HG02943 (cell line): ENCODE measurements around the gene CENPX.

ENCODE experiments used
- ATAC-seq: cut with Tn5 transposase; IDR thresholded peaks from one replicate; pipeline ENCODE4 v1.9.1; 2021; ENCODE audit warnings: mild to moderate bottlenecking, low read depth, moderate library complexity; ENCODE audit not compliant: unreplicated experiment

CENPX gene

GRCh38 chr17:82014432-82014831, 8.2 kb downstream of the CENPX start:
- no peak for ATAC-seq

- no peak for ATAC-seq
Measured at GRCh38 chr17:82013772-82014321, 8.8 kb downstream of the CENPX start.

DNA sequence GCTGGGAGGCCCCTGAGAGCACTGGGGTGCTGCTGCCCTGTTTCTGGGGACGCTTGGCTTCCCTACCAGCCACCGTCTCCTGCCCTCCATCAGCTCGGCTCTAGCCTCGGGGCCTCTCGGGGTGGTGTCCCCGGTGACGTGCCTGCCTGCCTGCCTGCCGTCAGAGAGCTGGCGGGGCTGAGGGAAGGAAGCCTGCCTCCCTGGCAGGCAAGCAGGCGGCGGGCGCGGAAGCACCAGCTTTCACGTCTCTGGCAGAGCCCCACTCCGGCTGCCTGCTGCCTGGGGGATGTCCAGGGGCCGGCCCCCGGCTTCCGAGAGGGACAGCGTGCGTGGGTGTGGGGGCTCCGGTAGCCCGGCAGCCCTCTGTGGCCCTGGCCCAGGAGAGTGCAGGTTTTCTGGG, 9.3 kb downstream of the CENPX start:
- ATAC-seq, result no peak

DNA sequence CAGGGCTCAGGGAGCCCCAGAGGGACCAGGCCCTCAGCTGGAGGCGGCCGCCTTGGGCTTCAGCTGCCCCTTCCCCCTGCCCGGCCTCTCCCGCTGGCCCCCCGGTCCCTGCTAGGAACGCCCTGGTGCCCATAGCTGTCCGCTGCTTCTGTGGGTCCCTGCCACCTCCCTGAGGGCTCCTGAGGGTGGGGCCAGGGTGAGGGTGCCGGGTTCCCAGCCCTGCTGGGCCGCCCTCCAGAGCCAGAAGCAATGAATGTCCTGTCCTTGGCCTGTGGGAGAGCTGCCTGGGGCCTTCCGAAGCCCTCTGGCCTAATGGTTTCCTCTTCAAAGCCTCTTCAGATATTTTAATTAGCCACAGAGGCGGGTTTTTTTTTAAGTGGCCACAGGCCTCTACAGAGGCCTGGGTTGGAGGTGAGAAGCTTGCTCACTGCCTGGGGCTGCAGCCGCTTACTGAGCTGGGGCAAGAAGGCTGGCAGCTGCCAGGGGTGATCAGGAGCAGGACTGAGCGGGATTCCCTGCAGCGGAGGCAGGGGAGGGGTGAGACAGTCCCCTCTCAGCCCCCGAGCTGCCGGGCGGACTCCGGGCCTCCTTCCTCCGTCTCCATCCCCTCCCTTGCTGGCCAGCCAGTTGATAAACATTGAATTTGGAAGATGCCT, 9.9 kb downstream of the CENPX start:
- no peak for ATAC-seq

DNA sequence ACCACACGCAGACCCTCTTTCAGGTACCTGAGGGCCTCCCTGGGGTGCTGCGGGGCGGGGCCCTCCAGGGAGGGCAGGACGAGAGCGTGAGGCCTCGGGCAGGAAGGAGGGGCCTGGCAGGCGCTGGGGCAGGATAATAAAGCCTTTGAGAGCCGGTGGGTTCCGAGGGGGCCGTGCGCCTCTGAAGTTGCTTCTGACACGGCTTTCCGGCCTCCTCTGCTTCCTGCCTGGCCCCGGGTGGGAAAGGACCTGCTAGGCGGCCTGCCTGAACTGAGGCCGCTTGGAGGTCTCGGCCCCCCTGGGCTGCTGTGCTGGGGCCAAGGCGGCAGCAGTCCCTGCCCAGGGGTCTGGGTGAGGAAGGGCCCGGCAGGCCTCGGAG, 10.4 kb downstream of the CENPX start:
- ATAC-seq, result no peak

GRCh38 chr17:82011617-82012187, 11.0 kb downstream of the CENPX start:
- no peak for ATAC-seq

DNA sequence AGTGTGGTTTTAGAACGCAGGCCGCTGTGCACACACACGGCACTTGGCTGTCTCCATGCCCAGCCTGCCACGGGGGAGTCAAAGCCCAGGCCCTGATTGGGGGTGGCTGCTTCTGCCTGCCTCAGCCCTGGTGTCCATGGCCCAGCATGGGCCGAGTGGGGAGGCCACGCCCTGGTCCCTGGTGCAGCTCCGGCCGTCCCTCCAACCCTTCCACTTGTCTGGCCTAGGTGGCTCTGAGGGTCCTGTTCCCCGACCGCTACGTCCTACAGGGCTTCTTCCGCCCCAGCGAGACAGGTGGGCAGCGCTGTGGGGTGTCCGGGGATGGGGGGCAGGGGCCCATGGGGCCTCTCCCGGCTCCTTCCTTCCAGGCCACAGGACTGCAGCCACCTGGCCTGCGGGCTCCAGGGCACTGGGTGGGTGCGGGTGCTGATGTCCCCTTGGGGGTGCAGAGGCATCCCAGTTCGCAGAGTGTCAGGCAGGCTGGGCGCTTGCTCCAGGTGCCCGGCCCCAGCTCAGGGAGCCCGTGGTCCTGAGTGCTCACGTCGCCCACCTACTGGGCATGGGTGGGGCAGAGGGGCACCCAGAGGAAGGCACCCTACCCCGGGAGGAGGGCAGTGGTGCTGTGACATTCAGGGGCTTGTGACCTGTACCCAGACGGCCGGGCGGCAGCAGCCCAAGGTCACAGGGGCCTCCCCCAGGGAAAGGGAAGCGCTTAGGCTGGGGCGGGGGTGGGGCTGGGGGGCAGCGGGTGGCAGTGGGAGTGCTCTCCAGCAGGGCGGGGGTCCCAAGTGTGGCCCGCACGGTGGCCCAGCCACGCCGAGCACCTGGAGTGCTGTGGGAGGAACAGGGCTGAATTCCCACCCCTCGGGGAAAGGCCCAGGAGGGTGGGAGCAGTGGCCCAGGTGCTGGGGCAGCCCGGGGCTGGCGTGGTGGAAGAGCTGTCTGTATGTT, 11.8 kb downstream of the CENPX start:
- no peak for ATAC-seq

- no peak for ATAC-seq
Measured at GRCh38 chr17:82009413-82009812, 13.3 kb downstream of the CENPX start.

- ATAC-seq, result no peak
Measured at GRCh38 chr17:82008941-82009405, 13.7 kb downstream of the CENPX start.

DNA sequence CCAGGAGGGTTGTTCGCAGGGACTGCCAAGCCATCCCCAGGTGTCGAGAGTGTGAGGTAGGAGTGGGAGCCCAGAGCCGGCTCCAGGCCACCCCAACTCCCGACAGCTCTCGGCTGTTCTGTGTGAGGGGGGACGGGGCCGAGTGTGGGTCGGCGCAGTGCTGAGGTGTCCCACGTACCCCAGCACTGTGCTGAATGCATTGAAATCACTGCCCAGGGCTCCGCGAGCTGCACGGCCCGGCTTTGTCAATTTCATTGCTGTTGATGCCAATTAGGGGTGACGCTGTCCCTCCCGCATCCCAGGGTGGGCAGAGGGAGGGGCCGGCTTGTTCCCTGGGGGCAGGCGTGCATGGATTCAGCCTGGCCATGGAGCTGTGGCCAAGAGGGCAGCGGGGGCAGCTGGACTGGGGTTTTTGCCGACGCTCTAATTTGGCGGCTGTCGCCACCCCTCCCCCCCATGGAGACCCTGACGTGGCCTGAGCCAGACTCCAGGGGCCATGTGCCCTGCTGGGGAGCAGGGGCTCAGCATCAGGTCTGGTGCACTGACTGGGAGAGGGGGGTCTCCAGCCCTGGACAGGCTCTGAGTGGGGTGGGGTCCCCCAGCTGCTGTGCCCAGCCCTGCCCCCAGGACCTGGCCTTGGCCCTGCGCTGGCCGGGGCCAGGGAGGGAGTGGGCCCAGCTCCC, 14.3 kb downstream of the CENPX start:
- no peak for ATAC-seq

DNA sequence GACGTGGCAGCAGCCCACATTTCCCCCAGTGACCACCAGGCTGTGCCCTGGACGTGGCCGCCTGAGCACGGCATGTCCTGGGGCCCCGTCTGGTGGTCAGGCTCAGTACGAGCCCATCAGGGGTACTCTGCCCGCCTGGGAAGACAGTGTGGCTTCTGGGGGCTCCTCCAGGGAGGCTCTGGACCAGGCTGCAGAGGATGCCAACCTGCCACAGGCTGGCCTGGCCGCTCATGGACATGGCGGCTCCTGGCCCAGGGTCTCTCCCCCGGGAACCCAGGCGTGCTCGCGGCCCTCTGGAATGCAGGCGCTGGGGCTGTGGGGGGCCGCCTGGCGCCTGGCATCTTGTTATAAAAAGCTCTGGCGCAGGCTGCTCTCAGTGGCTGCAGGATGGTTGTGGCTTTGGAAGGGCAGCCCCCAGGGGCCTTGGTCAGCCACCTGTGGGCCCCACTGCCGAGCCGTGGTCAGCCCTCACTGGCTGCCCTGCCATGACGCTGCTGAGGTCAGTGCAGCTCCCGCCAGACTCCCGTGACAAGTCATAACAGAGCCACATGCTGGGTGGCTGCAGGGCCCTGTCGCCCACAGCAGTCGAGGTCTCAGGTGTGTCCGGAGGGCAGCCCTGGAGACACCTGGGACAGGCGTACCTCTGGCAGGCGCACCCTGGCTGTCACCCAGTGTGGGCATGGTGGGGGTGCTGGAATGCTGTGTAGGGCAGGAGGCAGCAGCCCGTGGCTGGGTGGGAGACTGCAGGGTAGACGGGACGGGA, 15.0 kb downstream of the CENPX start:
- ATAC-seq, result no peak

DNA sequence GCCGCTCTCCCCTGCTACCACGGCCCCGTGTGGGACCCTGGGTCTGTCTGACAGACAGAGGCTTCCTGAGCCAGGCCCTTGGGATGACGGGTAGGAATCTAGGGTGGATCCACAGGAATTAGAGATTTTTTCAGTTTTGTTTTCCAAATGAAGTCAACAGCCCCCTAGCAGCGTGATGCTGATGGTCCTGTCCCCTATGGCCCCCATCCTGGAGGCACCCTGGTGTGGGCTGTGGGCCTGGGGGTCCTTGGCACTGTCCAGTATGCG, 15.5 kb downstream of the CENPX start:
- no peak for ATAC-seq

- ATAC-seq, result no peak
Measured at GRCh38 chr17:82006468-82007227, 16.0 kb downstream of the CENPX start.

GRCh38 chr17:82005701-82006348, 16.9 kb downstream of the CENPX start:
- ATAC-seq, result no peak

GRCh38 chr17:82004517-82005455, 17.9 kb downstream of the CENPX start:
- ATAC-seq, result no peak

DNA sequence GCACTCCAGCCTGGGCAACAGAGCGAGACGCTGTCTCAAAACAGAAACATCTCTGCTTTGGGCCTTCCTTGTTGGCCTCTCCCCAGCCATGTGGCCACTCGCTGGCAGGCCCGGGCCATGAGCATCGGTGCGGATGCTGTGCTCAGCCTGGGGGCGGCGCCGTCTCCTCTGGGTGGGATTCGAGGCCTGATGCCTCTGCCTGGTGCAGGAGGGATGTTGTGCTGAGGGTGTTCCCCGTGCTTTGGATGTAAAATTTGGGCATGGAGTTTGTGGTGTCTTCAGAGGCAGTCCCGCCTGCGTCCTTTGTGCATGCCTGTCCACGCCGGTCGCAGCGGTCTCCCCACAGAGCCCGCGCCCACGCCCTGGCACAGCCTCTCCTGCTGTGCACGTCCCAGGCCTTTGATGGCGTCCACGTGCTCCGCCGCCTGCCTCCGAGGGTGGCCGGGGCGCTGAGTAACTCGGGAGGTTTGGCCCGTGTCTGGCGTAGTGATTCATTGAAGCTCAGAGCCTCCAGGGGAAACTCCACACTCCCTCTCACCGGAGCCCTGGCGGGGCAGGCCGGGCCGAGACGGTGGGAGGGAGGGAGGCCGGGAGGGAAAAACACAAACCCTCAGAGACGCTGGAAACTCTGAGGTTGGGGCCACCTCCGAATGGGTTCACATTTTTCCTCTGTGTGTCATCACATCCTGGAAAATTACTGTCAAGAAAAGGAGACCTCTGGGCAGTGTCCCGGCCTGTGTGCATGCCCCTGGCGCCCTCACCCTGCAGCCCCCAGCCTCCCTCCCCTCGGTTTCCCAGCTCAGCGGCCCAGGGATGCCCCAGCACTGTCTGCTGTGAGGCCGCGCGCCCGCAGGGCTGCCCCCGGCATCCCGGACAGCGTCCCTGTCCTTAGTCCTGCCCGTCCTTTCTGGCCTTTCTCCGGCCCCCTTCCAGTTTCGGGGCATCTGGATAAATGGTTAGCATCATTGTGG, 19.0 kb downstream of the CENPX start:
- no peak for ATAC-seq
